HPDE6-E6E7 (cell line): ENCODE measurements around the gene SMIM20.
A peak's percentile ranks its signal among the peaks of the same experiment; 100 is the strongest.

Source experiments
- DNase-seq: peaks from one replicate; pipeline ENCODE4 v3.0.0; 2011; ENCODE audit warnings: missing footprints; ENCODE audit errors: extremely low spot score

Gene SMIM20

DNA sequence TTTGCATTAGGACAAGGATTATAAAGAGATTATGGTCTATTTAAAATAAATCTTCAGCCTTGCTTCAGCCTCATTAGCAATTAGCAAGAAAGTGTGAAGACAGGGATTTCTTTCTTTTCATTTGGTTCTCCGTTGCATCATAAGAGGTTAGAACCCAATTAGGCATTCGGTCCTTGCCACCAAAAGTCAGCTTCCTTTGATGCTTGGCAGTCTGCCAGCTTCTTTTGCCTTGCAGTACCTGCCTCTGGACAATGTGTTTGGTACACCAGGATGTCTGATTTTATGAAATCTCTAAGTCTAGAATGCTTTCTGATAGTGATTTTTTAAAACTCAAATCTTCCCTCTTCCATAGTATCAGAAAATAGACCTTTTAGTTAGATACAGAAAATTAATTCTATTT, 12.4 kb downstream of the SMIM20 start:
- no peak for DNase-seq

DNA sequence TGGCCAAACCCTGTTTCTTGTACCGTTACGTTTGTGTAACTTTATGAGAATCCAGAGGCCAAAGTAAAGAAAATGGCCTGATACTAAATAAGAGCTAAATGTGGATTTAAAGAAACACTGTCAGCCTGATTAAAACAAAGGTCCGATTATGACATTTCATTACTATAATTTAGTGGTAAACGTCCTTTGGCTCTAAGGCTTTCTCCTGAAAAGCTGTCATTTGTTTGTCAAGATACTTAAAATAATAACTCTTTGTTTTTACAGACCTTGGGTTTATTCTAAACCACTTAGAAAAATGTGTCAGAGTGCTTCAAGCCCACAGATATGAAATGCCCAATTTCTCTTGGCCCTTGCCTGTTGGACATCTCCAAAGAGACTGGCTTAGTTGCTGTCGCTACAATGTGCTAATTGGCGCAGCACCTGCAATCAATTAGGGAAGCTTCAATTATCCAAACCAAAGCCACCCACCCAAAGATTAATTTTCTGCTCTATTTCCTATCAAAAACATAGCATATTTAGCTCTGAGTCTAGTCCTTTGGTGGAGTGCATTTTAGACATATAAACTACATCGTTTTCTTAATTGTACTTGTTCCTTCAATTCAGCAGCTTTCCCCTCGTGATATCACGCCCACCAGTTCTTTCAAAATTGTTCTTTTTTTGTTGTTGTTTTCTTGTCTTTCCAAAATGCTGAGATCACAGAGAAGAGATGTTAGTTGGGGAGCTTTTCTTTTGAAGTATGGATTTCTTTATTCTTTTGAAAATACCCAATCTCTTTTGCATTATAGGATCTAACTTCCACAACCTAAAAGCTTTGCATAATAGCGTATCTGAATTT, 13.6 kb downstream of the SMIM20 start:
- DNase-seq: no peak

GRCh38 chr4:25928379-25929297, 14.6 kb downstream of the SMIM20 start:
- DNase-seq: no peak

DNA sequence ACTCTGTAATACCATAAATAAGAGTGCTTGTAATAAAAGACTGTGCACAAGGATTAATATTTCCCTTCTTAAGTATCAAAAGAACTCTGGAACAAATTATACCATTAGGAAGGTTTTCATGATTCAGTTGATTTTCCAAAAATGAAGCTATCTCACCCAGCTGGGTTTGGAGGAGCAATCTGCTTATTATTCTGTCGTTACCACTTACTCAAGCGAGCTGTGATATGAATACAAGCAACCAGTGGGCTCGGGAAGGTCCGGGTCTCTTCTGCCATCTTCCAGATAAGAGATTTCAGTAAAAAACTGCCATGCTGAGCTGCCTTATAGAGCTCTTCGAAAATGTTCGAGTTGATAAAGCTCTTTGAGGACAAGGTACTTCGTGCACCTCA, 15.3 kb downstream of the SMIM20 start:
- no peak for DNase-seq

DNA sequence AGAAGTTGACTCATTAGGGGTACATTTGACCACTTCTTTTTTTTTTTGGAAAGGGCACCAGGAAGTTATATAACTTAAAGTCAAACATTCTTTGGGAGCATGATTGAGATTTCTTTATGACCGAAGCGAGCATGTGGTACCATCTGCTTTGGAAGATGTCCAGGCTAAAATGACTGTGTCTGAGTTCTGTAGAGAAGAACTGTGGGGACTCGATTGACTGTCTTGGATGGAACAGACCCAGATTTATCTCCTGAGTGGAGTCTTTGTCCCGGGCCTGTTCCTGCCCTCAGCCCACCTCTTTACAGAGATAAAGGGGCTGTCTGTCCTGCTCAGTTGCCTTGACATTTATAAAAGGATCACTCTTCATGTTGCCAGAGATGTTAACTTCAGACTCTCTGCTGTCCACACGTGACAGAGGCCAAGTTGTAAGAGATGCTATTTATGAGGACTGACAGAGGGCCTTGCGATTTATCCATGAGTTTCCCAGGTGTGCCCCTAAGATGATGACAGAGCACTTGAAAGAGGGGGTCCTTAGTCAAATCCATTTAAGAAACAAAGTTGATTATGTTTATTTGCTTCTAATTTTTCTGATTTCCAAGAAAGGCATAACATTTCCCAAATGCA, 16.8 kb downstream of the SMIM20 start:
- DNase-seq: no peak

GRCh38 chr4:25936696-25937095, 22.7 kb downstream of the SMIM20 start:
- no peak for DNase-seq

- no peak for DNase-seq
Measured at GRCh38 chr4:25937801-25938200, 23.8 kb downstream of the SMIM20 start.

DNA sequence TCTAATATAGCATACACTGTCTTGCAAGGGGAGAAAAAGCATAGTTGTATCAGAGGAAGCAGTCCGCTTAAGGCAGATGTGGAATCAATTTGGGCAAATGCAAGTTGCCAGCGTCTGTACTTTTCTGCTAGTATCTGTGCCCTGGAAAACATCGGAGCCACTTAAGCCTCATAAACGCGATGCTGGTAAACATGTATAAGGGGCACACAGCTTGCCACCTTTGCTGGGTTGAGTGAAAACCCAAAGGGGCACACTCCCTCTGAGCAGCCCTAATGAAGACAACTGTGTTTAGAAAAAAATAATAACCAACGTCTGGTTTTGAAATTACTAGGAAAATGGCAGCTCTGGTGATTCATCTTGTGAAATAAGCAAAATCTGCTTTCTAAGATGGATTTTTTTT, 24.3 kb downstream of the SMIM20 start:
- DNase-seq: no peak

GRCh38 chr4:25938787-25939186, 24.8 kb downstream of the SMIM20 start:
- no peak for DNase-seq

GRCh38 chr4:25939330-25939729, 25.3 kb downstream of the SMIM20 start:
- no peak for DNase-seq

GRCh38 chr4:25941457-25942221, 27.6 kb downstream of the SMIM20 start:
- DNase-seq: no peak

GRCh38 chr4:25943312-25943711, 29.3 kb downstream of the SMIM20 start:
- no peak for DNase-seq

GRCh38 chr4:25943805-25944204, 29.8 kb downstream of the SMIM20 start:
- DNase-seq: no peak

DNA sequence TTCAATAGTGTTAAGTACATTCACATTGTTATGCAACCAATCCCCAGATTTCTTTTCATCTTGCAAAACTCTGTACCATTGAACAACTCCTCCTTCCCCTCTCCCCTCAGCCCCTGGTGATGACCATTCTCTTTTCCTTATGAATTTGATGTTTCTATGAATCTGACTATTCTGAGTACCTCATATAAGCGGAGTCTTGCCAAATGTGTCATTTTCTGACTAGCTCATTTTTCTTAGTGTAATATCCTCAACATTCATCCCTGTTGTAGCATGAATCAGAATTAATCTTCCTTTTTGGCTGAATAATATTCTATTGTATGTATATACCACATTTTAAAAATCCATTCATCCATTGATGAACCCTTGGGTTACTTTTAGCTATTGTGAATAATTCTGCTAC, 34.0 kb downstream of the SMIM20 start:
- no peak for DNase-seq

- no peak for DNase-seq
Measured at GRCh38 chr4:25949173-25949748, 35.2 kb downstream of the SMIM20 start.

- no peak for DNase-seq
Measured at GRCh38 chr4:25949994-25950393, 36.0 kb downstream of the SMIM20 start.

DNA sequence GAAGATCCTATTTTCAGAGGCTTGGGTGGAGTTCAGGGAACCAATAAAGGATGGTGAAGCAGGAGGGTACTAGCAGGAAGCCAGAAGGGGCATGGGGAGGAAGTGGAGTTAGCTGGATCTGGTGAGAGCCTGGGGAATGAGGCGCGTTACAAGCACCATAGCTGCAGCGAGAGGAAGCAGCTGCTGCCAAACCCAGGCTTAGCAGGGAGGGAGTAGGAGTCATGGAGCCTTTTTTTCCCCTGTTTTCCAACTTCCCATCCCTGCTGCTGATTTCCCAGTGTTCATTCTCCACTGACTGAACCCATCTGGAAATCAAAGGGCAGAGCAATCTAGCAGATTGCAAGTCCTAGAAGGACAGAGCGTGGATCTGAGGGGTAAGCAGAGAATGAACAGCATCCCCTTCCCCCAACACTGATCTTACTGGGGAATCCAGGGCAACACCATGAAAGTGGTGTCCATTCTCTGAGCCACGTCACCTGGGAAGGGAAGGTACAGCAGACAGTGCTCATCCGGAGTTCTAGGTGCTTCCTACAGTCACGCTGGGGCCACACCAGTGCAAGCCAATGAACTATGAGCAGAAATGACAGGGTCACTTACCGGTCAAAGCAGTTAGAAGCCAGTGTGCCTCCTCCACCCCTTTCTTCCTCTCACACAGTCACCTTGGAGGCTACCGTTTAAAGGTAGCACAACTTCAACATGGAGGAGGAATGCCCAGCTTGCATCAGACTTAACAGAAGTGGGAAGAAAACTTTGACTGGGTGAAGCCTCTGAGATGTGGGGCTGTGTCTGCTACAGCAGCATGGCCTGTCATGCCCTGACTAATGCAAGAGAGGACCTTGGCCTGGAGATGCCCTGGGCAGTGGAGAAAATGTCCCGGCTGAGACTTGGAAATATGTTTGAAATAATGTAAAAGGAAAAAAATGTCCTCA, 36.7 kb downstream of the SMIM20 start:
- DNase-seq: no peak

DNA sequence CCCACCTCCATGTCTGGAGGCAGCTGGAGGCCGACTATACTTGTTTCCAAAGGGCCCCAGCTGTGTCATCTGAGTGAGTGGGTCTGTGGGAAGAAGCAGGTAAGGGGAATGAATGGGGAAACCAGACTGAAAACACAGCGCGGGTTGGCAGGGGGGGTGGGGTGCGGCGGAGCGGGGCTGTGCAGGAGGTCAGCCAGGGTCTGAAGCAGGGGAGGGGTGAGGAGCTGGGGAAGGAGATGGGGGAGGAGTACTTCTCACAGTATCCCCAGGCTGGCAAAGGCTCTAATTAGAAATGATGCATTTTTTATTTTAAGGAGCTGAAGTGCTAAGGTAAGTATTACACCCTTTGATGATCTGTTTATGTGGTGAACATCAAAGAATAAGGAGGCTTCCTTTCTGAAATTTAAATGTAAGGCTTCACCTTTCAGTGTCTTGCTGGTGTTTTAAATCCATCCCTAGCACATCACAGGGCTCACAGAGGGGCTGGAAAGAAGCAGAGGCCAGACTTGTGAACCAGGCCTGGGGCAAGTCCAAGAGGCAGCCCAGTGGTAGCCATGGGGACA, 37.5 kb downstream of the SMIM20 start:
- DNase-seq: no peak

GRCh38 chr4:25953740-25954139, 39.7 kb downstream of the SMIM20 start:
- peak; percentile 56 for DNase-seq
